ENCODE results near the gene TNRC18.

DNA sequence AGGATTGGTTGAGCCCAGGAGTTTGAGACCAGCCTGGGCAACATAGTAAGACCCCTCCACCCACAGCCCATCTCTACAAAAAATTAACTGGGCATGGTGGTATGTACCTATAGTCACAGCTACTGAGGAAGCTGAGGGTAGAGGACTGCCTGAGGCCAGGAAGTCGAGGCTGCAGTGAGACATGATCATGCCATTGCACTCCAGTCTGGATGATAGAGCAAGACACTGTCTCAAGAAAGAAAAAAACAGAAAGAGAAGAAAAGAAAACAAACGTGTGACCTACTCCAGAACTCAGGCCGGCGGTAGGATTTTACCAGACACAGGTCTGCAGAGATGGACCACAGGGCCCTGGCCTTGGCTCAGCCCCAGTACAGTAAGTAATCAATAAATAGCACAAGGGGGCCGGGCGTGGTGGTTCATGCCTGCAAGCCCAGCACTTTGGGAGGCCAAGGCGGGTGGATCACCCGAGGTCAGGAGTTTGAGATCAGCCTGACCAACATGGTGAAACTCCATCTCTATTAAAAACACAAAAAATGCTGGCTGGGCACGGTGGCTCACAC lies 35.4 kb upstream of the TNRC18 start:
- TF ChIP-seq POLR2A (IDR thresholded peaks at IDR 0.05): no peak
- TF ChIP-seq, protein P1, sequence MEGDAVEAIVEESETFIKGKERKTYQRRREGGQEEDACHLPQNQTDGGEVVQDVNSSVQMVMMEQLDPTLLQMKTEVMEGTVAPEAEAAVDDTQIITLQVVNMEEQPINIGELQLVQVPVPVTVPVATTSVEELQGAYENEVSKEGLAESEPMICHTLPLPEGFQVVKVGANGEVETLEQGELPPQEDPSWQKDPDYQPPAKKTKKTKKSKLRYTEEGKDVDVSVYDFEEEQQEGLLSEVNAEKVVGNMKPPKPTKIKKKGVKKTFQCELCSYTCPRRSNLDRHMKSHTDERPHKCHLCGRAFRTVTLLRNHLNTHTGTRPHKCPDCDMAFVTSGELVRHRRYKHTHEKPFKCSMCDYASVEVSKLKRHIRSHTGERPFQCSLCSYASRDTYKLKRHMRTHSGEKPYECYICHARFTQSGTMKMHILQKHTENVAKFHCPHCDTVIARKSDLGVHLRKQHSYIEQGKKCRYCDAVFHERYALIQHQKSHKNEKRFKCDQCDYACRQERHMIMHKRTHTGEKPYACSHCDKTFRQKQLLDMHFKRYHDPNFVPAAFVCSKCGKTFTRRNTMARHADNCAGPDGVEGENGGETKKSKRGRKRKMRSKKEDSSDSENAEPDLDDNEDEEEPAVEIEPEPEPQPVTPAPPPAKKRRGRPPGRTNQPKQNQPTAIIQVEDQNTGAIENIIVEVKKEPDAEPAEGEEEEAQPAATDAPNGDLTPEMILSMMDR (IDR thresholded peaks at IDR 0.05): no peak

Measured in Peyer's patch (tissue), 4 donors.